Lower leg skin (tissue), 4 donors: ENCODE data around the gene COPZ1. TPM values are rescaled to one million over a fixed set of nuclear protein-coding genes. Genes with fewer than 3 reads are reported as not detected.

Experiments
- DNase-seq, 2 donors: peaks; one replicate each; pipeline ENCODE4 v3.0.0-alpha.2; 2019; ENCODE audit warnings: low spot score in 2 of 2
- H3K4me3 ChIP-seq: fragments of 200-600 bp; sonication (generic); 2 replicates; pipeline ENCODE4 v1.5.1; 2017; ENCODE audit warnings: mild to moderate bottlenecking, low read depth; ENCODE audit not compliant: poor library complexity, severe bottlenecking
- CTCF ChIP-seq, 3 donors: fragments of 450-650 bp; IDR thresholded peaks; one replicate each; pipeline ENCODE4 v1.5.1; 2016; ENCODE audit warnings: antibody characterized with exemption in 3 of 3, mild to moderate bottlenecking in 3 of 3, moderate library complexity in 2 of 3
- POLR2A ChIP-seq, 2 donors: fragments of 450-650 bp; IDR thresholded peaks; one replicate each; pipeline ENCODE4 v1.6.1; 2016 to 2017; ENCODE audit warnings: antibody characterized with exemption in 2 of 2, mild to moderate bottlenecking in 1 of 2, moderate library complexity in 1 of 2
- WGBS, 2 donors: methylation state at CpG; one replicate each; pipeline ENCODE4 v1.1.5; 2018; 5-methylcytosine and 5-hydroxymethylcytosine counted together
- intact Hi-C: fragments of 100-400 bp; cut with DNase I; formaldehyde crosslinking; loops from one replicate; pipeline ENCODE4 v1.15.0; 2023; ENCODE audit warnings: low total_unique reads
- total RNA-seq, 4 donors: library from RNA; depleted of rRNA; stranded (reverse); fragments of >200 nt; gene quantifications; one replicate each; pipeline ENCODE4 v1.1.0, GENCODE V29; 2016

COPZ1 gene
- total RNA-seq, 4 donors from 2014 or later, result 55.6 to 86.5 (median 69.4) TPM

- no peak for TF ChIP-seq CTCF (IDR thresholded peaks at IDR 0.05)
- no peak for TF ChIP-seq POLR2A (IDR thresholded peaks at IDR 0.05)
- peak in 1 of 2 donors; percentile 85 for DNase-seq
- intact Hi-C loops, result no loop called here
- WGBS, 2 donors, result 54 to 59% methylated on average over 2 of the region's 2 CpGs
- no peak overlapping the region for H3K4me3 ChIP-seq
Measured at GRCh38 chr12:54377007-54377406, 52.1 kb downstream of the COPZ1 start.

GRCh38 chr12:54377797-54378515 lies 53.0 kb downstream of the COPZ1 start:
- intact Hi-C loops, result no loop called here
- no peak for TF ChIP-seq CTCF (IDR thresholded peaks at IDR 0.05)
- no peak for TF ChIP-seq POLR2A (IDR thresholded peaks at IDR 0.05)
- H3K4me3 ChIP-seq, result no peak overlapping the region
- DNase-seq, result peak in 1 of 2 donors; percentile 82
- 73 to 77% methylated on average over 5 to 6 of the region's 6 CpGs for WGBS, 2 donors

- peak overlapping the region; percentile 21 for H3K4me3 ChIP-seq
- TF ChIP-seq POLR2A (IDR thresholded peaks at IDR 0.05) (no peak), CTCF (IDR thresholded peaks at IDR 0.05) (no peak)
- peak in 1 of 2 donors; percentile 94 for DNase-seq
- intact Hi-C loops, result no loop called here
- WGBS, 2 donors, result 9 to 36% methylated on average over 32 to 37 of the region's 49 CpGs
Measured at GRCh38 chr12:54378796-54379397, 54.0 kb downstream of the COPZ1 start.

- 17 to 18% methylated on average over 19 of the region's 19 CpGs for WGBS, 2 donors
- peak in 2 of 3 donors; percentile 6 to 99 for TF ChIP-seq CTCF (IDR thresholded peaks at IDR 0.05)
- TF ChIP-seq POLR2A (IDR thresholded peaks at IDR 0.05), result no peak
- intact Hi-C loops, result no loop called here
Measured at GRCh38 chr12:54379398-54380201, 54.7 kb downstream of the COPZ1 start.

GRCh38 chr12:54381136-54381535 lies 56.2 kb downstream of the COPZ1 start:
- no peak for TF ChIP-seq CTCF (IDR thresholded peaks at IDR 0.05)
- TF ChIP-seq POLR2A (IDR thresholded peaks at IDR 0.05), result no peak
- no peak overlapping the region for H3K4me3 ChIP-seq
- WGBS, 2 donors, result 91 to 92% methylated on average over 4 of the region's 4 CpGs
- intact Hi-C loops, result no loop called here
- no peak for DNase-seq

More at GRCh38 chr12:54379398-54380201, 54.7 kb downstream of the COPZ1 start:
- DNase-seq, result peak; percentile 86 to 98
- H3K4me3 ChIP-seq, result no peak overlapping the region
